ENCODE measurements around the gene ZNF165. TPM values are rescaled to one million over a fixed set of nuclear protein-coding genes. Genes with fewer than 3 reads are reported as not detected.

The ZNF165 gene
- total and polyA plus RNA-seq, 2 of the 13 experiments (the other 11 are each of a cell fraction or from before 2014, with no cell fraction given), result 0.58 to 8.6 TPM

- TF ChIP-seq, protein P1, sequence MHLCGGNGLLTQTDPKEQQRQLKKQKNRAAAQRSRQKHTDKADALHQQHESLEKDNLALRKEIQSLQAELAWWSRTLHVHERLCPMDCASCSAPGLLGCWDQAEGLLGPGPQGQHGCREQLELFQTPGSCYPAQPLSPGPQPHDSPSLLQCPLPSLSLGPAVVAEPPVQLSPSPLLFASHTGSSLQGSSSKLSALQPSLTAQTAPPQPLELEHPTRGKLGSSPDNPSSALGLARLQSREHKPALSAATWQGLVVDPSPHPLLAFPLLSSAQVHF (CRISPR knock-in tag; IDR thresholded peaks at IDR 0.05), result no peak
- TF ChIP-seq, protein P2, sequence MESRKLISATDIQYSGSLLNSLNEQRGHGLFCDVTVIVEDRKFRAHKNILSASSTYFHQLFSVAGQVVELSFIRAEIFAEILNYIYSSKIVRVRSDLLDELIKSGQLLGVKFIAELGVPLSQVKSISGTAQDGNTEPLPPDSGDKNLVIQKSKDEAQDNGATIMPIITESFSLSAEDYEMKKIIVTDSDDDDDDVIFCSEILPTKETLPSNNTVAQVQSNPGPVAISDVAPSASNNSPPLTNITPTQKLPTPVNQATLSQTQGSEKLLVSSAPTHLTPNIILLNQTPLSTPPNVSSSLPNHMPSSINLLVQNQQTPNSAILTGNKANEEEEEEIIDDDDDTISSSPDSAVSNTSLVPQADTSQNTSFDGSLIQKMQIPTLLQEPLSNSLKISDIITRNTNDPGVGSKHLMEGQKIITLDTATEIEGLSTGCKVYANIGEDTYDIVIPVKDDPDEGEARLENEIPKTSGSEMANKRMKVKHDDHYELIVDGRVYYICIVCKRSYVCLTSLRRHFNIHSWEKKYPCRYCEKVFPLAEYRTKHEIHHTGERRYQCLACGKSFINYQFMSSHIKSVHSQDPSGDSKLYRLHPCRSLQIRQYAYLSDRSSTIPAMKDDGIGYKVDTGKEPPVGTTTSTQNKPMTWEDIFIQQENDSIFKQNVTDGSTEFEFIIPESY (CRISPR knock-in tag; IDR thresholded peaks at IDR 0.05), result peak; percentile 48
- TF ChIP-seq SOX5 (CRISPR knock-in tag; IDR thresholded peaks at IDR 0.05; ENCODE audit: borderline replicate concordance) (peak; percentile 76), ARNT (IDR thresholded peaks at IDR 0.05) (no peak), SAP130 (CRISPR knock-in tag; IDR thresholded peaks at IDR 0.05; ENCODE audit: low read depth) (peak; percentile 99), FIP1L1 (IDR thresholded peaks at IDR 0.05; ENCODE audit: borderline replicate concordance, insufficient read depth, low read depth, low read length) (no peak), AHR (CRISPR knock-in tag; IDR thresholded peaks at IDR 0.05) (peak; percentile 80; the same call in 1 of the 2 replicates), AKAP8 (CRISPR knock-in tag; IDR thresholded peaks at IDR 0.05) (no peak; the same call in 1 of the 2 replicates), PAWR (CRISPR knock-in tag; IDR thresholded peaks at IDR 0.05; ENCODE audit: borderline replicate concordance) (no peak), TGIF2 (CRISPR knock-in tag; IDR thresholded peaks at IDR 0.05) (peak; percentile 97), ZFY (CRISPR knock-in tag; IDR thresholded peaks at IDR 0.05) (peak; percentile 75), FOXA1 (IDR thresholded peaks at IDR 0.05) (no peak), FOXA1 (CRISPR knock-in tag; IDR thresholded peaks at IDR 0.05) (peak; percentile 35; the same call in 1 of the 2 replicates), ZSCAN25 (CRISPR knock-in tag; IDR thresholded peaks at IDR 0.05) (peak; percentile 28; the same call in 1 of the 2 replicates), REPIN1 (CRISPR knock-in tag; IDR thresholded peaks at IDR 0.05; ENCODE audit: borderline replicate concordance, low read depth) (peak; percentile 94), TOPORS (CRISPR knock-in tag; IDR thresholded peaks at IDR 0.05) (peak; percentile 76; the same call in 1 of the 2 replicates), AKNA (CRISPR knock-in tag; IDR thresholded peaks at IDR 0.05; ENCODE audit: borderline replicate concordance) (no peak), FOXP1 (IDR thresholded peaks at IDR 0.05) (no peak), FOXP1 (CRISPR knock-in tag; IDR thresholded peaks at IDR 0.05) (peak; percentile 62; the same call in 1 of the 2 replicates), CAMTA2 (CRISPR knock-in tag; IDR thresholded peaks at IDR 0.05; ENCODE audit: borderline replicate concordance) (no peak)
- TF ChIP-seq, protein P3, sequence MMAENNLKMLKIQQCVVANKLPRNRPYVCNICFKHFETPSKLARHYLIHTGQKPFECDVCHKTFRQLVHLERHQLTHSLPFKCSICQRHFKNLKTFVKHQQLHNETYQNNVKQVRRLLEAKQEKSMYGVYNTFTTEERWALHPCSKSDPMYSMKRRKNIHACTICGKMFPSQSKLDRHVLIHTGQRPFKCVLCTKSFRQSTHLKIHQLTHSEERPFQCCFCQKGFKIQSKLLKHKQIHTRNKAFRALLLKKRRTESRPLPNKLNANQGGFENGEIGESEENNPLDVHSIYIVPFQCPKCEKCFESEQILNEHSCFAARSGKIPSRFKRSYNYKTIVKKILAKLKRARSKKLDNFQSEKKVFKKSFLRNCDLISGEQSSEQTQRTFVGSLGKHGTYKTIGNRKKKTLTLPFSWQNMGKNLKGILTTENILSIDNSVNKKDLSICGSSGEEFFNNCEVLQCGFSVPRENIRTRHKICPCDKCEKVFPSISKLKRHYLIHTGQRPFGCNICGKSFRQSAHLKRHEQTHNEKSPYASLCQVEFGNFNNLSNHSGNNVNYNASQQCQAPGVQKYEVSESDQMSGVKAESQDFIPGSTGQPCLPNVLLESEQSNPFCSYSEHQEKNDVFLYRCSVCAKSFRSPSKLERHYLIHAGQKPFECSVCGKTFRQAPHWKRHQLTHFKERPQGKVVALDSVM (CRISPR knock-in tag; IDR thresholded peaks at IDR 0.05), result peak; percentile 42; the same call in 1 of the 2 replicates
These were observed 490 bp downstream of the ZNF165 start (continued) for GRCh38 chr6:28080631-28081485.

Measured in HepG2 (cell line).